ENCODE measurements around the gene STH.

GRCh38 chr17:46001390-46002310 is 2.6 kb downstream of the STH start:
- TF ChIP-seq CTCF (IDR thresholded peaks at IDR 0.05; ENCODE audit: poor library complexity) (no peak), EZH2phosphoT487 (IDR thresholded peaks at IDR 0.05; ENCODE audit: low read depth, severe bottlenecking, unreplicated experiment) (no peak), EZH2 (IDR thresholded peaks at IDR 0.05; ENCODE audit: borderline replicate concordance) (no peak)

Data from hepatocyte (in vitro differentiated cells).